Stimulated activated CD8-positive, alpha-beta memory T cell treated with anti-CD3 and anti-CD28 coated beads, Interleukin-12 subunit alpha, Interleukin-12 subunit beta, amount 100 ng/mL, for 4 hours (primary cell): Measurements from ENCODE around the gene PIK3CB.

Experiments
- DNase-seq: peaks from one replicate; pipeline ENCODE4 v3.0.0-alpha.2; 2020; ENCODE audit warnings: low read depth

PIK3CB gene

GRCh38 chr3:138834596-138835396 is at the start of gene PIK3CB:
PIK3CB (minus strand) TSS chr3:138834928; CDS start chr3:138759343, 75,585 bp downstream.
- DNase-seq: peak; percentile 74

DNA sequence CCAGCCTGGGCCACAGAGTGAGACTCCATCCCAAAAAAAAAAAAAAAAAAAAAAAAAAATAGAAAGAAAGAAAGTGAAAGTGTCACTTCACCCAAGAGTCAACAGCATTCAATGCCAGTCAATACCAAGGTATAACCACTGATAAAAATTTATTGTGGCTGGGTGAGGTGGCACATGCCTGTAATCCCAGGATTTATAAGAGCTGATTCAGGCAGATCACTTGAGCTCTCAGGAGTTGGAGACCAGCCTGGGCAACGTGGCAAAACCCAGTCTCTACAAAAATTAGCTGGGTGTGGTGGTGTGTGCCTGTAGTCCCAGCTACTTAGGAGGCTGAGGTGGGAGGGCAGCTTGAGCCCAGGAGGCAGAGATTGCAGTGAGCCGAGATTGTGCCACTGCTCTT is 46.5 kb upstream of the PIK3CB start:
- DNase-seq: no peak

- DNase-seq: no peak
Observed at GRCh38 chr3:138879541-138880380, 45.0 kb upstream of the PIK3CB start.

- DNase-seq: no peak
Observed at GRCh38 chr3:138877226-138877625, 42.5 kb upstream of the PIK3CB start.

GRCh38 chr3:138875754-138876664 is 41.3 kb upstream of the PIK3CB start:
- no peak for DNase-seq

GRCh38 chr3:138875096-138875753 is 40.5 kb upstream of the PIK3CB start:
- DNase-seq: no peak

- no peak for DNase-seq
Observed at GRCh38 chr3:138873471-138874278, 38.9 kb upstream of the PIK3CB start.

GRCh38 chr3:138872632-138873031 is 37.9 kb upstream of the PIK3CB start:
- no peak for DNase-seq

- DNase-seq: no peak
Observed at GRCh38 chr3:138867996-138868395, 33.3 kb upstream of the PIK3CB start.

- DNase-seq: no peak
Observed at GRCh38 chr3:138863776-138864113, 29.0 kb upstream of the PIK3CB start.

DNA sequence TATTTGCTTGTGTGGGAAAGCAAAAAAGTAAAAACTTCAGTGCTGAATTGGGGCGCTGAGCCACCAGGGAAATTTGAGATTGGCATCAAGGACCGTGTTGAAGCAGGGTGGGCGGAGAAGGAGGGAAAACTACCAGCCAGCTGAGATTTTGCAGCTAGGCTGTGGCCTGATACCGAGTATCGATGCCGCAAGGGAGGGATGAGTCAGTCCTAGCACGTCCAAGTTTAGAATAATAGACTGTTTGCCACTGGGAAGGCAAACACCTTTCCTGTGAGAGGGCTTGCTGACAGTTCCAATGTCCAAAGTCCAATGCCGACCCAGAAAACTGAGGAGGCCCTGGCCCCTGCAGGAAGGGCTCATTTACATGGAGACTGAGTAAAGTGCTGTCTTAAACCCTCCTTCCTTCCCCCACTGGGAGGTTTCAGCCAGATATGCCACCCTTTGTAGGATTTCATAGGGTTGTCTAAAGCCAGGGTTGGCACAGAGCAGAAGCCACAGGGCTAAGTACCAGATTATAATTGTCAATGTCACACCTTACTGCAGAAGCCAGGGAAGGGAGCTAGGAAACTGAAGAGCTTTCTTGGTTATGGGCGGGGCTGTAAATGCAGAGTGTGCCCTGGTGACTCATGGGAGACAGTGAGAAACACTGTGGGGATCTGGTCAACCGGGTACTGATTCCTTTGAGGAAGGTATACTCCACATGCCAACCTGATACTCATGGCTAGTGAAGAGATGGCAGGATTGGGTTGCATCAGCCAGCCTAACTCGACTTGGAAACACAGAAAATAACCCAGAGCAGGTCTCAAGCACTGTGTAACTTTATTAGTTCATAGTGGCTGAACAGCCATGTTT is 28.4 kb upstream of the PIK3CB start:
- no peak for DNase-seq

DNA sequence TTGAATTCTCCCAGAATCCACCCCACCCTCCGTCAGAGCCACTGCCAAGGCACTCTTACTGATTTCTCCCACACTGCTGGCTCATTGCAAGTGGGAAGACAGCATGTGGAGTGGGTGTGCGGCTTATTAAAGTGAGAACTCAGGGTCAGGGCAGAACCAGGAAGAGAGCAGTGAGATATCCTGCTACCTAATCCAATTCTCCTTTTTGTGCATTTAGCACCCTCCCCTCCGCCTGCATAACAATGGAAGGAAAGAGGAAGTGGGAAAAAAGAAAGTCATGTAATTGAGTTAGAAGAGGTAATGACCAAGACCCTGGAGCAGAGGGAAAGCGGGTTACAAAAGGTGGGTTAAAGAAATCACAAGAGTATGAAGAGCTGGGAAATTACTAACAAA is 27.8 kb upstream of the PIK3CB start:
- no peak for DNase-seq

DNA sequence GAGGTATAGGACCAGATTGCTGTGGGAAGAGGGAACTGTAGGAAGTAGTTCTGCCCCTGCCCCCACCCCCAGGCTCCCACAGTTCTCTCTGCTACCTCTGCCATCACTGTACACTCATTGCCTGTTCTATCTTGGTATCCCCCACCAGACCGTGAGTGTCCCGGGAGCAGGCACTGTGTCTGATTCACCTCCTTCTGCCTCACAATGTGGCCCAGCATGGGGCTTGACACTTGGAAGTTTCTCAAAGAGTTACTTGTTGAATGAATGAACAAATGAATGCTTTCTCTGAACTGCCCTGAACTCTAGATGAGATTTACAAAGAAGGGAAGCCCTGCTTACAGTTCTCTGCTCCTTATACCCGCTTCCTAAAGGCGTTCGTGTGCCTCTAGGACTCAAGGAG is 27.1 kb upstream of the PIK3CB start:
- DNase-seq: no peak

DNA sequence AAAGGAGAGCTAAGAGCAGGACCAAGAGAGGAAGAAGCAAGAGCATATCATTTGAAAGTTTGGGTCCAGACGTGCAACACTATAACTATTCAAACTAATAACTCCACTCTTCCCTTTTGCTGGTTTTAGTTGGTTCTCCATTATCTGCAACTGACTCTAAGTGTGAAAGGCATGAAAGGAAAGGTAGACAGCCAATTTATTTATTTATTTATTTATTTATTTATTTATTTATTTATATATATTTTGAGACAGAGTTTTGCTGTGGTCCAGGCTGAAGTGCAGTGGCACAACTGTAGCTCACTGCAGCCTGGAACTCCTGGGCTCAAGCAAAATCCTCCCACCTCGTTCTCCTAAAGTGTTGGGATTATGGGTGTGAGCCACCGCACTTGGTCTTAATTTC is 22.1 kb upstream of the PIK3CB start:
- DNase-seq: no peak

DNA sequence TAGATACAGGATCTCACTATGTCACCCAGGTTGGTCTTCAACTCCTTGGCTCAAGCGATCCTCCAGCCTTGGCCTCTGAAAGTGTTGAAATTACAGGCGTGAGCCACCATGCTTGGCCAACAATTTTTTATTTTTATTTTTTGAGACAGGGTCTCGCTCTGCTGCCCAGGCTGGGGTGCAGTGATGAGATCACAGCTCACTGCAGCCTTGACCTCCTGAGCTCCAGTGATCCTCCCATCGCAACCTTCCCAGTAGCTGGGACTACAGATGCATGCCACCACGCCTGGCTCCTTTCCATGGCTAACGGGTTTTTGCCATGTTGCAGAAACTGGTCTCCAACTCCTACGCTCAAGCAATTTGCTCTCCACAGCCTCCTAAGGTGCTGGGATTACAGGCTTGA is 20.2 kb upstream of the PIK3CB start:
- DNase-seq: no peak

DNA sequence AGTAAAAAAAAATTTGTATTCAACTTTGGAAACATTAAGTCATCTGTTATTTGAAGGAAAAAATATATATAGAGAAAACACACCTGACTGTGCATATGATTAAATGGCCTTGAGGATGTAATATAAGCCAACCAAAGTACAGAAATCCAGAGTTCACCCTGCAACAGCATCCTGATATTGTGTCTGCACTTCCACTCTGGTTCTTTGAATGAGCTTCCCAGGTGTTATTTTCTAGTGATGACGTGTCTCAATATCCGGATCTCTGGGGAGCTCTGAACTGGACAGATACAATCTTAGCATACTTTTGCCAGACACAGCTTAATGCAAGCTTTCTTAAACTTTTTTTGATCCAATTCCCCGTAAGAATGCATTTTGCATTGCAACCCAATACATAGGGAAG is 19.5 kb upstream of the PIK3CB start:
- no peak for DNase-seq

DNA sequence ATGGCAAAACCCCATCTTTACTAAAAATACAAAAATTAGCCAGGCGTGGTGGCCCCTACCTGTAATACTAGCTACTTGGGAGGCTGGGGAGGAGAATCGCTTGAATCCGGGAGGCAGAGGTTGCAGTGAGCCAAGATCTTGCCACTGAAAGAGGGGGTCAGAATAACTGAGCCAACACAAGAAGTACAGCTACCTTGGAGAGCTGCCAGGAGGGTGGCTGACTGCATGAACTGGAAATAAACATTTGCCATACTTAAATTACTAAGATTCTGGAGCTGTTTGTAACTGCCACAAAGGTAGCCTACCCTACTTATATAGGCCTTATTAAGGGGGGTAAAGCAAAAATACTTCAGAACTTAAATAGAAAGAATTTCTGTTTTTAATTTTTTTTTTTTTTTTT is 15.4 kb upstream of the PIK3CB start:
- DNase-seq: no peak

- DNase-seq: no peak
Observed at GRCh38 chr3:138849222-138849940, 14.7 kb upstream of the PIK3CB start.

DNA sequence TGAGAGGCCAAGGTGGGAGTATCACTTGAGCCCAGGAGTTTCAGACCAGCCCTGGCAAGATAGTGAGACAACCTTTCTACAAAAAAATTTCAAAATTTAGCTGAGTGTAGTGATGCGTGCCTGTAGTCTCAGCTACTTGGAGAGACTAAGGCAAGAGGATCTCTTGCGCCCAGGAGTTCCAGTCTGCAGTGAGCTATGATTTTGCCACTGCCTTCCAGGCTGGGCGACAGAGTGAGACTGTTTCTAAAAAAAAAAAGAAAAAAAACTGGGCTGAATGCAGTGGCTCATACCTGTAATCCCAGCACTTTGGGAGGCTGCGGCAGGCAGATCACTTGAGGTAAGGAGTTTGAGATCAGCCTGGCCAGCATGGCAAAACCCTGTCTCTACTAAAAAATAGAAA is 14.0 kb upstream of the PIK3CB start:
- DNase-seq: no peak
